COLO829 (cell line): ENCODE results near the gene FNIP1.
"Not testable (repeated sequence)": the region's sequence is repeated elsewhere in the genome, so short reads cannot be mapped to it uniquely, and the experiment has no call there.

ENCODE experiments used
- DNase-seq: peaks from one replicate; pipeline ENCODE4 v3.0.0; 2012; ENCODE audit warnings: low spot score

FNIP1 gene

DNA sequence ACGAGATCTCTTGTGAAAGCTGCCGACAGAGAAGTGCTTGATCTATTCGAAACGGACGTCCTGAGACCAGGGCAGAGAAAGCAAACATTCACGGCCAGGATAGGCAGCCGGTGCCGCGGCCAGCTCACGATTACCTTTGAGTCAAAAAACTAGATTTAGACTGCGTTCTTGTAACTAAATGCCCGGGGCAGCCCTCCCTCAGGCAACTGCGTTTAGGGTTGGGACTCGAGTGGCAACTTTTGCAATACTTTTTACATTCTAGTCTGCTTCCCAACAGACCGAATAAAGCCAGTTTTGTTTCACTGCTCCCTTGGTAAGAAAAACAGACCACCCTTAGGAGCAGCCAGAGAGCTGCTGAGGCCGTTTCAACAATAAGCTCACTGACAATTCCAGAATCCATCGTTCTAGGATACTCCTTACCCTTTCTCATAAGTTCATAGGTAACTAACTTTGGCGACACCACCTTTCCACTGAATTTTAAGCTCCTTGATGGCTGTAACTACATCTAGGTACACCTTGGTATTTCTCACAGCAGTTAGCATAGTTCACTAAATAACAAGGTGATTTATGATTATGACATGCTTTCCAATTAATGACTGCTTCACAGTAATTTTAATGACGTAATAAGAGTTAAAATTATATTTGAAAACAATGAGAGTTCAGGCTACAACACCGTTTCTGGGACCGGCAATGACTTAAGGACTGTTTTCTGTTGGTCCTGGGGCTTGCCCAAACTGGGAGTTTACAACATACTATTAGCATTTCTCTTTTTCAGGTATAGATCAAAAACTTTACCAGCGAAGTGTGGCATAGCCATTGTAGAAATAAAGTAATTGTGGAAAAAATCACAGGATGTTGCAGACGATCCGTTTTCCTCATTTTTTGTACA is 160.9 kb downstream of the FNIP1 start:
- peak; percentile 10 for DNase-seq

DNA sequence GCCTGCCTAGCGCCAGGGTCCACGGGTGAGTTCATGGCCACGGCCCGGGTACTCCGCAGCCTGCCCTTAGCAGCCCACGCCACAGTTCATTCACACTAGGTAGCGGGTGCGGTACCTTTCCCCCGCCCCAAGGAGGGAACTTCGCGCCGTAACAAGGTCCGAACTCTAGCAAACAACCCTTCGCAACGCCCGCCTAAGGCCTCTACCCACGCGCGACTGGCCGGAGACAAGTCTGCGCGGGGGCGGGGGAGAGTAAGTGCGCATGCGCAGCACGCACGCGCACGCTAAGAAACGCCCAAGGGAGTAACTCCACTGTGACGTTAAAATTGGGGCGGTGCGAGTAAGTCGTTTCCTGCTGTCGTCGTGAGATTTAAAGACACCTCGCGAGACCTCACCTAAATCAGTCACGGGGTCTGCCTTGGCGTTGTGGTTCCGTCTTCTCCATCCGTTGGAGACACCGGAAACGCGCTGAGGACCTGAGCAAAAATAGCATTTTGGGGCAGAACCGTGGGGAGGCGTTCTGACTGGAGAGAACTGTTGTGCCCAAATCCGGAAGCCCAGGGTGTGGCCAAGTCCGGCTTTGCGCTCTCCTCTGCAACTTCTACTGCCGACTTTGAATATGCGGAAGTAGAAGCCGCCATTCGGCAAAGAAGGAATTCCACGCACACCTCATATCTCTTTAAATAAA is 161.7 kb downstream of the FNIP1 start, which contains the start of gene RAPGEF6:
Gene RAPGEF6 (minus strand): TSS at position 234 of the 688 bp plus-strand sequence. CDS start 199 bp downstream, at position 35.
- DNase-seq, result peak; percentile 90

DNA sequence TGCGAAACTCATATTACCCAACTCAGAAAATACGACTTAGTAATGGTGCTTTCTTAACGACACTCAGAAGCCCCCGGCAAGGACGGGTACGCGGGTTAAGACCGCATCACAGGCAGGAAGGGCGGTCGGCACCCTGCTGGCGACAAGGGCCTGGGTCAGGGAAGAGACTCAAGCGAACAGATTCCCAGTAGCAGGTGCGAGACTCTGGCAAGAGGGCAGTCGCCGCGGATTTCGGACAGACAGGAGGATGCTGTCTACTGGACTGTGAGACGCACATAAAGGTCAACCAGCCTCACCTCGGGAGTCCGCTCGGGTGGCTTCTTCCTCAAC is 162.2 kb downstream of the FNIP1 start:
- DNase-seq, result peak; percentile 8

DNA sequence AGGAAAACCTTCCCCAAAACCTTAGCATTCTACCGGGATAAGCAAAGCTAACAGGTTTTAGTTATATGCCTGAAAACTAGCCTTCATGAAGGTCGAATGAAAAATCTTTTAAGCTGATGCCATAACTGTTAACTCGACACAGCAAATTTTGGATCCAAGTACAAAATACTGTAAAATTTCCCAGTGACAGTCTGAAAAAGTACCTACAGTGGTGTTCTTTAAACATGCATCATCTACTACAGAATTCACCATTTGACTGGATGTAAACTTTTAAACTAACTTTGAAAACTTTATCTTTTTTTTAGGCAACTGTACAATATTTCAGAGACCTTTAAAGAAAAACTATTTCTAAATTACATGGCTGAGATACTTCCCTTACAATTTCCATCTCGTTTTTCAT is 162.6 kb downstream of the FNIP1 start:
- DNase-seq, result no peak

DNA sequence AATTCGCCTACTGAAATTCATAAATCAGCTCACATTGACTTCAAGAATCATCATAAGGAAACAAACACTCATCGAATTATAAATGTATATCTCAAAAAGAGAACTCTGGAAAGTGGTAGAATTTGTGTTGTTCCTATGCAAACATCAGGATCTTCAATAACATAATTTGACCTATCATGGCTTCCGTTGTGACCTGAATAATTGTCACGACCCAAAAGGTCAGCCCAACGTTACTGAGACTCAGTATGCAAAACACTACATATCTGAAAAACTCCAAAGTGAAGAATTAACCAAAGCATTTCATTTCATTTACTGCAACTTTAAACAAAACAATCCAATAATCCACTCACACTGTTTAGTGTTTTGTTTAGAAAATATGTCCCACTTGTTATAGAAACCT is 163.0 kb downstream of the FNIP1 start:
- DNase-seq, result no peak

DNA sequence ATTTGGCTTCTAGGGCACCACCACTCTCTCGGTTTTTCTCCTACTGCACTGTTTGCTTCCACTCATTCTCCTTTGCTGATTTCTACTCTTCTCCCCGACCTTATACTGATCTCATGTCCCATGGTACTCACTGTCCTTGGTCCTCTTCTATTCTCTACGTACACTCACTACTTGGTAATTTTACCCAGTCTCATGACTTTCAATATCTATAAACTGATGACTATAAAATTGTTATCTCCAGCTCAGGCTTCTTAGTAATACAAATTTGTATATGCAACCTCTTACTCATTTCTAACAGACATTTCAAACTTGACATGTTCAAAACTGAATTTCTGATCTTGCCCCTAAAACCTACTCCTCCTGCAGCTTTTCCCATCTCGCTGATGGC is 165.9 kb downstream of the FNIP1 start:
- no peak for DNase-seq

DNA sequence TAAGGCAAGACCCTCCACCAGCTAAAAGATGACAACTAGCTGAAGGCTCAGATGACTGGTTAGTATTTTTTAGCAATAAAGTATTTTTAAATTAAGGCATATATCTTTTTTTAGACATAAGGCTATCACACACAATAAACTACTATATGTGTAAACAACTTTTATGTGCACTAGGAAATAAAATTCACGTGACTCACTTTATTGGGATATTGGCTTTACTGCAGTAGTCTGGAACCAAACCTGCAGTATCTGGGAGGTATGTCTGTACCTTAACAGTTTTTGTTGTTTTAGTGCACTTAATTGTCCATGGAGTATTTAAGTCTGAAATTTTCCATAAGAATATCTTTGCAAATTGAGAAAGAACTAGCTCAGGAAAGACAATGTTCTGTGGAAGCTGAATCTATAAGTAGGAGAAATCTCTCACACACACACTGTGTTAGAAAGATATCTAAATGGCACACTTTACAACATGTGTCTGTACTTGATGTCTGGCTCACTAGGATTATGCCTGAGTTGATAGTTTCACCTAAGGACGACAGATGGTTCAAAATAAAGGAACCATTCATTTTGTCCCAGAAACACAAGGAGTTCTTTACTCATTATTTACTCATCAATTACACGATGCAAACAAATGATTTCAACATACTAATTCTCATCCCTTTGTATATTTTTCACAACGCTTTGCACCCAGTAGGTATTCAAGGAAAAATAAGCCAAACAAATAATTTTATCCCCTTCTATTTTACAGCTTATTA is 166.4 kb downstream of the FNIP1 start:
- peak; percentile 37 for DNase-seq

DNA sequence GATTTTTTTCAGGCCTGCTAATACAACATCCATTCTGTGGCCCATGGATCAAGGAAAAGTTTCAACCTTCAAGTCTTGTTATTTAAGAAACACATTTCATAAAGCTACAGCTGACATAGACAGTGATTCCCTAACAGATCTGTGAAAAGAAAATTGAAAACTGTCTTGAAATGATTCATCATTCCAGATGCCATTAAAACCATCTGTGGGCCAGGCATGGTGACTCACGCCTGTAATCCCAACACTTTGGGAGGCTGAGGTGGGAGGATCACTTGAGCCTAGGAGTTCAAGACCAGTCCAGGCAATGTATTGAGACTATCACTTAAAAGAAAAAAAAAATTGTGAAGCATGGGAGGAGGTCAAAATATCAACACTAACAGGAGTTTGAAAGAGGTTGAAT is 167.8 kb downstream of the FNIP1 start:
- DNase-seq, result peak; percentile 7

DNA sequence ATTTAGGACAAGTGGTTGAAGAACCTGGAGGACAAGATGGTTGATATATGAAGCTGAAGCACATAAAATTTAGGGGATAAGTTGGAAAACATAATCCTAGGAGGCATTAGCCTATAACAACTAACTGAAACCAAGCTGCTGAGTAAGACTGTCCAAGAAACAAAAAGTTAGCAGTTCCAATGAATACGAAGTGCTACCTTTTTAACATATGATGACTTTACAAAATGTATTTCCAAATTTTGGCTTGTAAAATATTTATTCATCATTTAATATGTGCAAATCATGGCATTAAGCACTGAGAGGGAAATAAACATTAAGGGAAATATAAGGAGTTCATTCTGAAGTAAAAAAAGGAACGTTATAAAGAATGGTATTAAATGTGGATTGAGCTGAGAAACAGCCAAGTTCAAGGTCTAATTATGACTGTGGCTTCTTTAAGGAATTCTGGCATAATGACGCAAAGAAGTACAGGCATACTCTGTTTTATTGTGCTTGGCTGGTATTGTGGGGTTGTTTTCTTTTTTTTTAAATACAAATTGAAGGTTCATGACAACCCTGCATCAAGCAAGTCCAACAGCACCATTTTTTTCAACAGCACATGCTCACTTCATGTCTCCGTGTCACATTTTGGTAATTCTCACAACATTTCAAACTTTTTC is 169.5 kb downstream of the FNIP1 start:
- no peak for DNase-seq

DNA sequence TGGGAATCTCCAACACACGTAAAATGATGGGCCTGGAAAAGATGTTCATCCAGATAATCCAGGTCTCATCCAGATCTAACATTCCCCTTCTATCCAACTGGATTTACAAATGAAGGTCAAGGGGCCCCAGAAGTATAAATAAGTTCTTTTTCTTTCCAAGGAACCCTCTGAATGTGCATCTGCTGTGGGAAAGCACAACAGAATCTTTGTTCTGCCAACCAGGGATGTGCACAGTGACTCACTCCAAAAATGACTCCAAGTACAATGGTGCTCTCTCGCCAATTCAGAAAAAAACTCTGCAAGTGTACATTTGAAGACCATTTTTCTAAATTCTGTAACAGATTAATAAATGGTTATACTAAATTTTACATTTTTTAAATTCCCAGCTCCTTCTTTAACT is 174.2 kb downstream of the FNIP1 start:
- peak; percentile 68 for DNase-seq

DNA sequence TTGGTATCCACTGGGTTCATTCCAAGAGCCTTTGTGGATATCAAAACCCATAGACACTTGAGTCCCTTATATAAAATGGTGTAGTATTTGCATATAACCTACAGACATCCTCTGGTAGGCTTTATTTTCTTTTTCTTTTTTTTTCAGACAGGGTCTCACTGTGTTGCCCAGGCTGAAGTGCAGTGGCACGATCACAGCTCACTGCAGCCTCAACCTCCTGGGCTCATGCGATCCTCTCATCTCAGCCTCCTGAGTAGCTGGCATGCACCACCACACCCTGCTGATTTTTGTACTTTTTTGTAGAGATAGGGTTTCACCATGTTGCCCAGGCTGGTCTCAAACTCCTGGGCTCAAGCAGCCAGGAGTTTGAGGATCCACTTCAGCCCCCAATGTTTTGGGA is 175.7 kb downstream of the FNIP1 start:
- not testable (repeated sequence) for DNase-seq

DNA sequence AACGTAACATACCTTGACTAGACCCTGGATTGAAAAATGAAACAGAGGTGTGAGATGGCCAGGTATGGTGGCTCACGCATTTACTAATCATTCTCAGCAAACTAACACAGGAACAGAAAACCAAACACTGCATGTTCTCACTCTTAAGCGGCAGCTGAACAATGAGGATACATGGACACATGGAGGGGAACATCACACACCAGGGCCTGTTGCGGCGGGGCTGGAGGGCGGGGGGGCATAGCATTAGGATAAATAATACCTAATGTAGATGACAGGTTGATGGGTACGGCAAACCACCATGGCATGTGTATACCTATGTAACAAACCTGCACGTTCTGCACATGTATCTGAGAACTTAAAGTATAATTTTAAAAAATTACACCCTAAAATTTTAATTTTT is 177.7 kb downstream of the FNIP1 start:
- no peak for DNase-seq

DNA sequence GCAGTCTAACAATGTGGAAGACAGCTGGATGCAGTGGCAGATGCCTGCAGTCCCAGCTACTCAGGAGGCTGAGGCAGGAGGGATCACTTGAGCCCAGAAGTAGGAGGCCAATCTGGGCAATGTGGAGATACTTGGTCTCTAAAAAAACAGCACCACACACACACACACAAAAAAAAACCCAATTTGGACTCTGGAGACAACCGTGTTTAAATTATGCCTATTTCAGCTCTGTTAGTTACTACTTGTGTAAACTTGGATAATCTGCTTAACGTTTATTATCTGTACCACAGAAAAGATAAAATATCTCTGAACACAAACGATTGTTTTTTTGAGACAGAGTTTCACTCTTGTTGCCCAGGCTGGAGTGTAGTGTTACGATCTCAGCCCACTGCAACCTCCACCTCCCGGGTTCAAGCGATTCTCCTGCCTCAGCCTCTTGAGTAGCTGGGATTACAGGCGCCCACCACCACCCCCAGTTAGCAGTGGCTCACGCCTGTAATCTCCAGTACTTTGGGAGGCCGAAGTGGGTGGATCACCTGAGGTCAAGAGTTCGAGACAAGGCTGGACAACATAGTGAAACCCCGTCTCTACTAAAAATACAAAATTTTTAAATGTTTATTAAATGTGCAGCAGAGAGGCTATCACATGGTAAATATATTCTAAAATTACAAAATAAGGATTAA is 179.5 kb downstream of the FNIP1 start:
- no peak for DNase-seq

DNA sequence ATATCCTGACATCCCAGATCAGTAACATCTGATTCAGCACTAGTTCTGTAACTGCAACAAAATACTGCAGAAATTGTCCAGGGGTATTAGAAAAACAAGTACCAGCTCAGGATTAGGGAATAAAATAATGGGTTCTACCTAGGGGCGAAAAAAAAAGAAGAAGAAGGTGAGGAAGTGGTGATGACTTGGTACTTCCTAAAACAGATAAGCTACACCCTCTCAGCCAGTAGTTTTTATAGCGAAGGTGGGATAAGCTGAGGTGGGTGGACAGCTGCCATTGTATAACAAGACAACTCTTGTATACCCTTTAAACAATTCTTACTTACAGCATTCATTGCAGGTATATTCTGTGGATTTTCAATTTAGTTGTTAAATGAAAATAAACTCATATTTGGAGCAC is 180.9 kb downstream of the FNIP1 start:
- DNase-seq, result no peak

DNA sequence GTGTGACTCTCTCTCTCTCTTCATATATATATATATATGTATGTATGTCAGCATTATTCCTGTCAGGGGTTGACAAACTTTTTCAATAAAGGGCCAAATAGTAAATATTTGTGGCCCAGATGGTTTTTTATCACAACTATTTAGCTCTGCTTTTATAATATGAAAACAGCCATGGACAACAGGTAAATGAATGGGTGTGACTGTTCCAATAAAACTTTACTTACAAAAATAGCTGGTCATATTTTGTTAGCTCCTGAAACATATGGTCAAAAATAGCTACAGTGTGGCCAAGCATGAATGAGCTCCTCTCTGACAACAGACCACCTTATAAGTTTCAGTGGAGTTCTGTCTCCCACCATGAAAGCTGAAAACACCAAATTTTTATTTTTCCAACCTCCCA is 183.4 kb downstream of the FNIP1 start:
- DNase-seq, result no peak

DNA sequence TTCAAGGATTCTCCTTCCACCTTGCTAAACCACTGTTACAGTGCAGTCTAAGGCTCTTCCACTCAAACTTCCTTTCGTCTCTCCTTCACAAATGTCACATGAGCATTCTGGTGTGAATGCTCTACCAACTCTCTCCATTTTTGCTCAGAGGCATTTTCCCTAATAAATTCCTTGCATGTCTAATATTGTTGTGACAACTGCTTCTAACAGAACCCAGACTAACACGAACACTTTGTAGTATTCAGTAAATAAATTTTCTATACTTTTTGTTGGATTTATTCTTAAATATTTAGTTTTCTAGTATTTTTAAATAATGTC is 185.8 kb downstream of the FNIP1 start:
- DNase-seq, result no peak

DNA sequence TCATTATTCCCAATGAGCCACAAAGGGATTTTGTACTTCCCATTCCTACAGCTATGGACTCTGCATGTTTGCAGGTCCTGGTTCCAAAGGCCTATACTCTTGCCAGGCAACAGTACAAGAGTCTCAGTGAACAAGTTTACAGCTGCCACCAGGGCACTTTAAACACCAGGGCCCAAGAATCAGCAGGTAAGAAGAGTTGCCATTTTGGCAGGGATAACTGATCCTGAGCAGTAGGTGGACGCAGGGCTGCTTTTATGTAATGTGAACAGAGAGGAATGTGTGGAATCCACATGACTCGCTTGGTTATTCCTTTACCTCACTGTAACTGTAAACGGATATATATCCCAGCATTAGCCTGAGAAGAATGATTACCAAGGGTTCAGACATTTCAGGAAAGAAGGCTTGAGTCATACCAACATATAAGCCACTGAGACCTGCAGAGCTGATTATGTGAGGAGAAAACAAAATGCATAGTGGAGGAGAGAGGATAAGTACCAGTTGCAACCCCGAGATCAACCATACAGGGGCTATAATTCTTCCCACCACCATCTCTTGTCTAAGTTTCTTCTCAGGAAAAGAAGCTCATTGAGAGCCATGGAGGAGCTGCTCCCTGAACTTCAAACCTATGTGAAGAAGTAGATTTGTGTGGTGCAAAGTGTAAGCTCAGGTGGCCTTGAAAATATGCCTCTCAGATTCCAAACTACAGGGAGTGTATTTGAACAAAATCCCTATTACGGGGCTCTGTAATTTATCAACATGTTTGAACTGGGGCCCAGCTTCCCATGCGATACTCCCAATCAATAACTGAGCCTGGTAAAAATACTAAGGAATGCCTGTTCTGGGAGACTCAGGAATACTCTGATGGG is 186.4 kb downstream of the FNIP1 start:
- peak; percentile 8 for DNase-seq

DNA sequence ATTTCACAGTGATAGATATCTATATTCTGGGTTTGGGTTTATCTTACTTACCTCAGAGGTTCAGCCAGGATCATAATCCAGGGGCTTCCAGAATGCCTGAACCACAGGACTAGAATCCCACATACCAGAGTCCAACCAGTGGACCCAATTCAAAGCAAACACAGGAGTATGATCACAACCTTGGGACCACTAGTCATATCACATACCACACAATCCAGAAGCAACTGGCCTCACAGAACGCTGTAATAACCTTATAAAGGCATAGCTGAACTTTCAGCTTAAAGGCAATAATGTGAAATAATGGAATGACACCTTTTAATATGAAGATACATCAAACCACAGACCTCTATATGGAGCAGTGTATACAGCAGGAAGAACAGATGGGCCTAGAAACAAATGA is 187.0 kb downstream of the FNIP1 start:
- DNase-seq, result no peak

DNA sequence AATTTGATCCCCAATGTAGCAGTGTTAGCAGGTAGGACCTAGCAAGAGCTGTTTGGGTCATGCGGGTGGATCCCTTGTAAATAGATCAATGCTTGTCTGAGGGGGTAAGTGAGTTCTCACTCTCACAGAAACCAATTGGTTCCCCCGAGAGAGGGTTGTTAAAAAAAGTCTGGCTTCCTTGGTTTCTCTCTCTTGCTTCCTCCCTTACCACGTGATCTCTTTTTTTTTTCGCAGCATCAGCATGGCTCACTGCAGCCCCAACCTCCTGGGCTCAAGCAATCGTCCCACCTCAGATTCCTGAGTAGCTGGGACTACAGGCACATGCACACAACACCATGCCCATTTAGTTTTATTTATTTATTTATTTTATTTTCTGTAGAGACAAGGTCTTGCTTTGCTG is 188.2 kb downstream of the FNIP1 start:
- no peak for DNase-seq

DNA sequence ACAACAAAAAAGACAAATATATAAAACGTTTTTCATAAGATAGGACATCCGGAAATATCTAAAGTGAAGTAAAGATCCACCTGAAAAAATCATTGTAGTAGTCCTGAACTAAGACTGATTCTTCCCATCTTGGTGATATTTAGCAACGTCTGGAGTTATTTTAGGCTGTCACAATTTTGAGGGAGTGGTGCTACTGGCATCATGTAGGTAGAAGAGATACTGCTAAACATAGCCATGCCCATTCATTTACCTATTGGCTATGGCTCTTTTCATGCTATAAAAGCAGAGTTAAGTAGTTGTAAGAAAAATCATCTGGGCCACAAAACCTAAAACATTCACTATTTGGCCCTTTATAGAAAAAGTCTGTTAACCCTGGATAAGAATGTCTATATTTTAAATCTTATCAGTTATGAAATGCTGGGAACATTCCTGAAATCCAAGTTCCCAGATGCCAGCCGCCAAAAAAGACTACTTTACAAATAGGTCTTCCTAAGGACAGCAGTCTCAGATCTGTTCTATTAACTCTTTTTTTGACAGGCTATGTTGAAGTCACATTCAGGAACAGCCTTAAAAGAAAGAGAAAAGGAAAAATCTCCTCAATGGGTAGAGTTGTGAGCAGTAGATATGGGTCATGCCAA is 188.8 kb downstream of the FNIP1 start:
- DNase-seq, result no peak
